Measurements from ENCODE around the gene UBE4B.
A peak's percentile ranks its signal among the peaks of the same experiment; 100 is the strongest.
"Not testable (repeated sequence)": the region's sequence is repeated elsewhere in the genome, so short reads cannot be mapped to it uniquely, and the experiment has no call there.

Gene UBE4B

GRCh38 chr1:10196976-10197375, 164.2 kb downstream of the UBE4B start:
- Histone ChIP-seq H3K18ac (ENCODE audit: low read length) (no peak overlapping the region), H3K9me3 (ENCODE audit: insufficient read depth, low read depth, low read length) (no peaks in the 10 kb centered on the region), H4K91ac (ENCODE audit: low read depth, low read length) (no peak overlapping the region), H4K8ac (ENCODE audit: low read depth, low read length) (no peak overlapping the region), H3K4ac (ENCODE audit: low read depth, low read length) (no peak overlapping the region), H3K27me3 (ENCODE audit: insufficient read depth, low read length) (no peaks in the 10 kb centered on the region), H2BK12ac (ENCODE audit: low read length) (no peak overlapping the region), H2BK120ac (ENCODE audit: insufficient read depth, low read length, poor library complexity) (no peak overlapping the region), H3K79me1 (ENCODE audit: low read length) (no peaks in the 10 kb centered on the region), H3K79me2 (ENCODE audit: control insufficient read depth, insufficient read depth, low read length, poor library complexity) (no peaks in the 10 kb centered on the region), H4K12ac (ENCODE audit: low read depth, low read length) (no peak overlapping the region), H3K4me1 (ENCODE audit: control insufficient read depth in 1 of 2, insufficient read depth in 2 of 2, low read length in 2 of 2) (peaks cover 2 to 3% of the 10 kb centered on the region in 2 experiments), H2AFZ (ENCODE audit: insufficient read depth, low read length, poor library complexity) (no peak overlapping the region), H2BK5ac (ENCODE audit: low read depth, low read length, poor library complexity) (no peak overlapping the region), H3K23ac (ENCODE audit: low read length) (no peak overlapping the region), H3K36me3 (ENCODE audit: control insufficient read depth in 1 of 2, insufficient read depth in 2 of 2, low read length in 2 of 2) (no peaks in the 10 kb centered on the region), H2AK5ac (ENCODE audit: low read length) (no peak overlapping the region), H3K27ac (ENCODE audit: low read depth, low read length) (no peak overlapping the region), H3K4me3 (ENCODE audit: low read depth, low read length) (no peak overlapping the region), H3K4me2 (ENCODE audit: low read length) (no peak overlapping the region), H3K9ac (ENCODE audit: low read length) (no peak overlapping the region), H3K14ac (ENCODE audit: low read length) (no peak overlapping the region)
- DNase-seq: no peak
- WGBS (ENCODE audit: extremely low coverage, insufficient coverage, insufficient read length): no CpG with 5 or more reads among the region's 3 CpGs

- Histone ChIP-seq H3K27me3 (ENCODE audit: insufficient read depth, low read length) (no peaks in the 10 kb centered on the region), H3K23ac (ENCODE audit: low read length) (no peak overlapping the region), H3K79me1 (ENCODE audit: low read length) (no peaks in the 10 kb centered on the region), H3K36me3 (ENCODE audit: control insufficient read depth in 1 of 2, insufficient read depth in 2 of 2, low read length in 2 of 2) (no peaks in the 10 kb centered on the region), H2BK120ac (ENCODE audit: insufficient read depth, low read length, poor library complexity) (no peak overlapping the region), H4K91ac (ENCODE audit: low read depth, low read length) (no peak overlapping the region), H3K18ac (ENCODE audit: low read length) (no peak overlapping the region), H2BK12ac (ENCODE audit: low read length) (no peak overlapping the region), H3K27ac (ENCODE audit: low read depth, low read length) (no peak overlapping the region), H3K9ac (ENCODE audit: low read length) (no peak overlapping the region), H4K8ac (ENCODE audit: low read depth, low read length) (no peak overlapping the region), H3K4ac (ENCODE audit: low read depth, low read length) (no peak overlapping the region), H3K79me2 (ENCODE audit: control insufficient read depth, insufficient read depth, low read length, poor library complexity) (no peaks in the 10 kb centered on the region), H3K4me3 (ENCODE audit: low read depth, low read length) (no peak overlapping the region), H2AFZ (ENCODE audit: insufficient read depth, low read length, poor library complexity) (no peak overlapping the region), H3K9me3 (ENCODE audit: insufficient read depth, low read depth, low read length) (no peaks in the 10 kb centered on the region), H2BK5ac (ENCODE audit: low read depth, low read length, poor library complexity) (no peak overlapping the region), H2AK5ac (ENCODE audit: low read length) (no peak overlapping the region), H3K4me1 (ENCODE audit: control insufficient read depth in 1 of 2, insufficient read depth in 2 of 2, low read length in 2 of 2) (no peaks in the 10 kb centered on the region), H4K12ac (ENCODE audit: low read depth, low read length) (no peak overlapping the region), H3K4me2 (ENCODE audit: low read length) (no peak overlapping the region), H3K14ac (ENCODE audit: low read length) (no peak overlapping the region)
- no CpG with 5 or more reads among the region's 4 CpGs for WGBS (ENCODE audit: extremely low coverage, insufficient coverage, insufficient read length)
- peak in 1 of 2 donors; percentile 29 for DNase-seq
Measured at GRCh38 chr1:10200620-10201019, 167.9 kb downstream of the UBE4B start.

GRCh38 chr1:10204003-10204642, 171.4 kb downstream of the UBE4B start:
- no CpG with 5 or more reads among the region's 7 CpGs for WGBS (ENCODE audit: extremely low coverage, insufficient coverage, insufficient read length)

DNA sequence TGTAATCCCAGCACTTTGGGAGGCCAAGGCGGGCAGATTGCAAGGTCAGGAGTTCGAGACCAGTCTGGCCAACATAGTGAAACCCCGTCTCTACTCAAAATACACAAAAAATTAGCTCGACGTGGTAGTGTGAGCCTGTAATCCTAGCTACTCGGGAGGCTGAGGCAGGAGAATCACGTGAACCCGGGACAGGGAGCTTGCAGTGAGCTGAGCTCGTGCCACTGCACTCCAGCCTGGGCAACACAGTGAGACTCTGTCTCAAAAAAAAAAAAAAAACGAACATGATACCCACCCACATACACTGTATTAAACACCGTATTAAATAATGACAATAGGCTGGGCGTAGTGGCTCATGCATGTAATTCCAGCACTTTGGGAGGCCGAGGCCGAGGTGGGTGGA, 172.4 kb downstream of the UBE4B start:
- H2BK12ac ChIP-seq (ENCODE audit: low read length); H3K36me3 ChIP-seq (ENCODE audit: control insufficient read depth in 1 of 2, insufficient read depth in 2 of 2, low read length in 2 of 2); H2AK5ac ChIP-seq (ENCODE audit: low read length); H4K91ac ChIP-seq (ENCODE audit: low read depth, low read length); DNase-seq; H3K4ac ChIP-seq (ENCODE audit: low read depth, low read length); H3K9ac ChIP-seq (ENCODE audit: low read length); H2AFZ ChIP-seq (ENCODE audit: insufficient read depth, low read length, poor library complexity); H2BK120ac ChIP-seq (ENCODE audit: insufficient read depth, low read length, poor library complexity); H3K4me3 ChIP-seq (ENCODE audit: low read depth, low read length); H4K12ac ChIP-seq (ENCODE audit: low read depth, low read length); H3K9me3 ChIP-seq (ENCODE audit: insufficient read depth, low read depth, low read length); H3K4me2 ChIP-seq (ENCODE audit: low read length); H3K4me1 ChIP-seq (ENCODE audit: control insufficient read depth in 1 of 2, insufficient read depth in 2 of 2, low read length in 2 of 2); H3K27ac ChIP-seq (ENCODE audit: low read depth, low read length); H3K27me3 ChIP-seq (ENCODE audit: insufficient read depth, low read length); H3K79me2 ChIP-seq (ENCODE audit: control insufficient read depth, insufficient read depth, low read length, poor library complexity); H3K23ac ChIP-seq (ENCODE audit: low read length); H2BK5ac ChIP-seq (ENCODE audit: low read depth, low read length, poor library complexity); H4K8ac ChIP-seq (ENCODE audit: low read depth, low read length); H3K14ac ChIP-seq (ENCODE audit: low read length); H3K18ac ChIP-seq (ENCODE audit: low read length); H3K79me1 ChIP-seq (ENCODE audit: low read length): not testable (repeated sequence)
- WGBS (ENCODE audit: extremely low coverage, insufficient coverage, insufficient read length): no CpG with 5 or more reads among the region's 14 CpGs

More at GRCh38 chr1:10204003-10204642, 171.4 kb downstream of the UBE4B start:
- no peaks in the 10 kb centered on the region for H3K36me3 ChIP-seq (ENCODE audit: control insufficient read depth in 1 of 2, insufficient read depth in 2 of 2, low read length in 2 of 2)
- no peak overlapping the region for H2BK12ac ChIP-seq (ENCODE audit: low read length)
- no peaks in the 10 kb centered on the region for H3K9me3 ChIP-seq (ENCODE audit: insufficient read depth, low read depth, low read length)
- no peak overlapping the region for H2AK5ac ChIP-seq (ENCODE audit: low read length)
- no peak overlapping the region for H2BK120ac ChIP-seq (ENCODE audit: insufficient read depth, low read length, poor library complexity)
- no peak overlapping the region for H3K23ac ChIP-seq (ENCODE audit: low read length)
- H4K12ac ChIP-seq (ENCODE audit: low read depth, low read length): no peak overlapping the region
- H3K9ac ChIP-seq (ENCODE audit: low read length): no peak overlapping the region
- no peaks in the 10 kb centered on the region for H3K27me3 ChIP-seq (ENCODE audit: insufficient read depth, low read length)
- no peak overlapping the region for H3K4me3 ChIP-seq (ENCODE audit: low read depth, low read length)
- no peak overlapping the region for H4K91ac ChIP-seq (ENCODE audit: low read depth, low read length)
- H3K4ac ChIP-seq (ENCODE audit: low read depth, low read length): no peak overlapping the region
- H3K4me2 ChIP-seq (ENCODE audit: low read length): no peak overlapping the region
- no peaks in the 10 kb centered on the region for H3K79me2 ChIP-seq (ENCODE audit: control insufficient read depth, insufficient read depth, low read length, poor library complexity)
- no peak overlapping the region for H3K18ac ChIP-seq (ENCODE audit: low read length)
- H3K27ac ChIP-seq (ENCODE audit: low read depth, low read length): no peak overlapping the region
- no peak overlapping the region for H3K14ac ChIP-seq (ENCODE audit: low read length)
- no peak overlapping the region for H4K8ac ChIP-seq (ENCODE audit: low read depth, low read length)
- no peaks in the 10 kb centered on the region for H3K79me1 ChIP-seq (ENCODE audit: low read length)
- H2BK5ac ChIP-seq (ENCODE audit: low read depth, low read length, poor library complexity): no peak overlapping the region
- no peaks in the 10 kb centered on the region for H3K4me1 ChIP-seq (ENCODE audit: control insufficient read depth in 1 of 2, insufficient read depth in 2 of 2, low read length in 2 of 2)
- no peak overlapping the region for H2AFZ ChIP-seq (ENCODE audit: insufficient read depth, low read length, poor library complexity)
- DNase-seq: no peak
